ENCODE measurements around the gene CPS1. TPM values are rescaled to one million over a fixed set of nuclear protein-coding genes. Genes with fewer than 3 reads are reported as not detected.

CPS1 gene
- total and polyA plus RNA-seq, 2 experiments from 2014 or later = 5.5 to 11.0 TPM

GRCh38 chr2:210606001-210606400 lies 49.6 kb downstream of the CPS1 start (continued):
- TF ChIP-seq REST (IDR thresholded peaks at IDR 0.05; ENCODE audit: unreplicated experiment) = no peak

GRCh38 chr2:210611466-210611865 lies 55.1 kb downstream of the CPS1 start:
- Histone ChIP-seq H3K27me3 (ENCODE audit: insufficient read depth) (no peaks in the 10 kb centered on the region), H3K36me3 (ENCODE audit: insufficient read depth) (no peaks in the 10 kb centered on the region), H3F3A (replicated peaks; ENCODE audit: low read depth) (no peaks in the 10 kb centered on the region), H3K4me3 (no peak overlapping the region), H4K20me1 (replicated peaks; ENCODE audit: insufficient read depth) (no peaks in the 10 kb centered on the region), H3K9me2 (ENCODE audit: insufficient read depth) (no peaks in the 10 kb centered on the region), H3K79me2 (replicated peaks; ENCODE audit: insufficient read depth) (no peaks in the 10 kb centered on the region), H3K4me1 (ENCODE audit: insufficient read depth) (no peaks in the 10 kb centered on the region; the same call in 1 of the 2 replicates), H3K27ac (ENCODE audit: low read depth) (no peak overlapping the region), H3K4me2 (no peak overlapping the region), H2AFZ (no peak overlapping the region)
- Mint-ChIP-seq H3K27ac (no peak overlapping the region), H3K9me3 (no peaks in the 10 kb centered on the region), H3K36me3 (ENCODE audit: low read depth) (no peaks in the 10 kb centered on the region), H3K27me3 (ENCODE audit: insufficient read depth, low read depth, poor library complexity) (no peaks in the 10 kb centered on the region), H3K4me3 (no peak overlapping the region), H3K4me1 (peaks cover 4% of the 10 kb centered on the region; the same call in 2 of the 3 replicates)
- TF ChIP-seq REST (IDR thresholded peaks at IDR 0.05; ENCODE audit: unreplicated experiment) (no peak), EZH2phosphoT487 (IDR thresholded peaks at IDR 0.05; ENCODE audit: unreplicated experiment) (no peak), EZH2 (IDR thresholded peaks at IDR 0.05; ENCODE audit: low read depth, unreplicated experiment) (no peak), CREB1 (CRISPR knock-in tag; IDR thresholded peaks at IDR 0.05; ENCODE audit: low read depth) (no peak)
- DNase-seq (ENCODE audit: low spot score) = no peak
- ATAC-seq = no peak

GRCh38 chr2:210616074-210616473 lies 59.7 kb downstream of the CPS1 start:
- Histone ChIP-seq H3K27me3 (ENCODE audit: insufficient read depth) (no peaks in the 10 kb centered on the region), H3K4me1 (ENCODE audit: insufficient read depth) (peaks cover 4% of the 10 kb centered on the region), H2AFZ (no peak overlapping the region), H3K4me3 (no peak overlapping the region), H3K9me2 (ENCODE audit: insufficient read depth) (no peaks in the 10 kb centered on the region), H4K20me1 (replicated peaks; ENCODE audit: insufficient read depth) (no peaks in the 10 kb centered on the region), H3K79me2 (replicated peaks; ENCODE audit: insufficient read depth) (no peaks in the 10 kb centered on the region), H3K36me3 (ENCODE audit: insufficient read depth) (no peaks in the 10 kb centered on the region), H3K27ac (ENCODE audit: low read depth) (no peak overlapping the region), H3K4me2 (no peak overlapping the region), H3F3A (replicated peaks; ENCODE audit: low read depth) (no peaks in the 10 kb centered on the region)
- peaks cover 13% of the 10 kb centered on the region for H3K4me1 Mint-ChIP-seq
- DNase-seq (ENCODE audit: low spot score) (no peak), ATAC-seq (no peak)
- no peaks in the 10 kb centered on the region; the same call in 2 of the 3 replicates for H3K36me3 Mint-ChIP-seq (ENCODE audit: low read depth)
- peaks cover 2% of the 10 kb centered on the region for H3K27me3 Mint-ChIP-seq (ENCODE audit: insufficient read depth, low read depth, poor library complexity)
- H3K4me3 Mint-ChIP-seq = no peak overlapping the region
- H3K9me3 Mint-ChIP-seq = no peaks in the 10 kb centered on the region
- no peak overlapping the region for H3K27ac Mint-ChIP-seq
- TF ChIP-seq CREB1 (CRISPR knock-in tag; IDR thresholded peaks at IDR 0.05; ENCODE audit: low read depth) (no peak), POLR2AphosphoS5 (IDR thresholded peaks at IDR 0.05; ENCODE audit: low read depth) (no peak), ZNF331 (CRISPR knock-in tag; IDR thresholded peaks at IDR 0.05; ENCODE audit: low read depth) (no peak), ETS1 (IDR thresholded peaks at IDR 0.05) (no peak), CTCF (conservative IDR thresholded peaks at IDR 0.05; ENCODE audit: low read depth in 2 of 2) (no peak), EZH2 (IDR thresholded peaks at IDR 0.05; ENCODE audit: low read depth, unreplicated experiment) (no peak), REST (IDR thresholded peaks at IDR 0.05; ENCODE audit: unreplicated experiment) (no peak)
